GM12873 (cell line): Measurements from ENCODE around the gene FMO4.

ENCODE experiments used
- TF ChIP-seq, protein P1 (sequence below): IDR thresholded peaks from 2 replicates; pipeline ENCODE4 v1.5.1; 2012; ENCODE audit warnings: low read depth, mild to moderate bottlenecking, moderate library complexity, low read length, control low read depth; ENCODE audit not compliant: insufficient read depth; ENCODE audit errors: missing control alignments

Gene FMO4, protein sequence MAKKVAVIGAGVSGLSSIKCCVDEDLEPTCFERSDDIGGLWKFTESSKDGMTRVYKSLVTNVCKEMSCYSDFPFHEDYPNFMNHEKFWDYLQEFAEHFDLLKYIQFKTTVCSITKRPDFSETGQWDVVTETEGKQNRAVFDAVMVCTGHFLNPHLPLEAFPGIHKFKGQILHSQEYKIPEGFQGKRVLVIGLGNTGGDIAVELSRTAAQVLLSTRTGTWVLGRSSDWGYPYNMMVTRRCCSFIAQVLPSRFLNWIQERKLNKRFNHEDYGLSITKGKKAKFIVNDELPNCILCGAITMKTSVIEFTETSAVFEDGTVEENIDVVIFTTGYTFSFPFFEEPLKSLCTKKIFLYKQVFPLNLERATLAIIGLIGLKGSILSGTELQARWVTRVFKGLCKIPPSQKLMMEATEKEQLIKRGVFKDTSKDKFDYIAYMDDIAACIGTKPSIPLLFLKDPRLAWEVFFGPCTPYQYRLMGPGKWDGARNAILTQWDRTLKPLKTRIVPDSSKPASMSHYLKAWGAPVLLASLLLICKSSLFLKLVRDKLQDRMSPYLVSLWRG

DNA sequence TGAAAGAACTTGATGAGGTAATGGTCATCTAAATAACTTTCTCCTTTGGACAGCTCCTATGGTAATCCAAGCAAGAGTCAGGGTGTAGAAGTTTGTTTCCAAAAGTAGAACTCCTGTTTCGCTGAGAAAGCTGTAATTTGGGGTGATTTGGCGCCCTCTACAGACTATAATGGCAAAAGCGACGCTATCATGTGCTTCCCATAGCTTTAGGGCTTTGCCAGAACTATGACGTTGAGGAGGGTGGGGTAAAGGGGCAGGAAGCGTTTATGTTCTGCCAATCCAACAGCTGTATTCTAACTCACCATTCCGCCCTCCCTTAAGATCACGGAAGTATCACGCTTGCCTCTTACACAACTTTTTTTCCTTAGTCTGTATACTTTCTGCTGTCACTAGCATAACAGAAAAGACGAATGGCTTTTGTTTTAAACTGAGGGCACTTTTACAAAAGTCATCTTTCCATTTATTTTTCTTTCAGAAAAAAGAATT, at the start of gene FMO4:
TSS of gene FMO4 (plus strand) at position 349 of the 486 bp plus-strand sequence. CDS start 5,643 bp downstream, outside the sequence.
- TF ChIP-seq, protein P1, sequence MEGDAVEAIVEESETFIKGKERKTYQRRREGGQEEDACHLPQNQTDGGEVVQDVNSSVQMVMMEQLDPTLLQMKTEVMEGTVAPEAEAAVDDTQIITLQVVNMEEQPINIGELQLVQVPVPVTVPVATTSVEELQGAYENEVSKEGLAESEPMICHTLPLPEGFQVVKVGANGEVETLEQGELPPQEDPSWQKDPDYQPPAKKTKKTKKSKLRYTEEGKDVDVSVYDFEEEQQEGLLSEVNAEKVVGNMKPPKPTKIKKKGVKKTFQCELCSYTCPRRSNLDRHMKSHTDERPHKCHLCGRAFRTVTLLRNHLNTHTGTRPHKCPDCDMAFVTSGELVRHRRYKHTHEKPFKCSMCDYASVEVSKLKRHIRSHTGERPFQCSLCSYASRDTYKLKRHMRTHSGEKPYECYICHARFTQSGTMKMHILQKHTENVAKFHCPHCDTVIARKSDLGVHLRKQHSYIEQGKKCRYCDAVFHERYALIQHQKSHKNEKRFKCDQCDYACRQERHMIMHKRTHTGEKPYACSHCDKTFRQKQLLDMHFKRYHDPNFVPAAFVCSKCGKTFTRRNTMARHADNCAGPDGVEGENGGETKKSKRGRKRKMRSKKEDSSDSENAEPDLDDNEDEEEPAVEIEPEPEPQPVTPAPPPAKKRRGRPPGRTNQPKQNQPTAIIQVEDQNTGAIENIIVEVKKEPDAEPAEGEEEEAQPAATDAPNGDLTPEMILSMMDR: peak; percentile 78

- TF ChIP-seq, protein P1: no peak
These were observed 48.3 kb upstream of the FMO4 start for GRCh38 chr1:171265686-171266085.

GRCh38 chr1:171266930-171267329, 47.1 kb upstream of the FMO4 start:
- TF ChIP-seq, protein P1: no peak

DNA sequence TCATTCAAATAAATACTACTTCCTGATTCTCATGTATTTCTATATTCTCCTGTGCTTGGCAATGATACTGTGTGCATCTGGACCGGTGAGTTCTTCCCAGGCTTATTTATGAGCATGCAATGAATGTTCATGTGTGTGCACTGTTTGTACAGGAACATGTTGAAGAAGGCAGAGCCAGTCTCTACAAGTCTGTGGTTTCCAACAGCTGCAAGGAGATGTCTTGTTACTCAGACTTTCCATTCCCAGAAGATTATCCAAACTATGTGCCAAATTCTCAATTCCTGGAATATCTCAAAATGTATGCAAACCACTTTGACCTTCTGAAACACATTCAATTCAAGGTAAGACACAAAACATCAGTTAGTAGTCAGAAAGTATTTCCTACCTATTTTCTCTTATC, 46.6 kb upstream of the FMO4 start:
- TF ChIP-seq, protein P1: no peak

- TF ChIP-seq, protein P1: no peak
These were observed 43.2 kb upstream of the FMO4 start for GRCh38 chr1:171270806-171271205.

- TF ChIP-seq, protein P1: no peak
These were observed 36.4 kb upstream of the FMO4 start for GRCh38 chr1:171277534-171277933.

GRCh38 chr1:171279234-171279633, 34.7 kb upstream of the FMO4 start:
- TF ChIP-seq, protein P1: no peak
